ENCODE results near the gene SRGAP1. TPM values are rescaled to one million over a fixed set of nuclear protein-coding genes. Genes with fewer than 3 reads are reported as not detected.

Gene SRGAP1
- total RNA-seq, 1 donor from 2014 or later: 2.2 TPM

Other genes starting within 250 kb of the SRGAP1 start
- gene DPY19L2, start 176.2 kb upstream of the SRGAP1 start, total RNA-seq: 41.0 TPM
- gene RXYLT1, start 64.8 kb upstream of the SRGAP1 start, total RNA-seq: 13.9 TPM

All from Right ventricle myocardium inferior (tissue), 1 donor.